ENCODE results near the gene LUC7L3. TPM values are rescaled to one million over a fixed set of nuclear protein-coding genes. Genes with fewer than 3 reads are reported as not detected.

Gene LUC7L3
- total RNA-seq, 4 donors from 2014 or later = 62.8 to 984 (median 159) TPM

DNA sequence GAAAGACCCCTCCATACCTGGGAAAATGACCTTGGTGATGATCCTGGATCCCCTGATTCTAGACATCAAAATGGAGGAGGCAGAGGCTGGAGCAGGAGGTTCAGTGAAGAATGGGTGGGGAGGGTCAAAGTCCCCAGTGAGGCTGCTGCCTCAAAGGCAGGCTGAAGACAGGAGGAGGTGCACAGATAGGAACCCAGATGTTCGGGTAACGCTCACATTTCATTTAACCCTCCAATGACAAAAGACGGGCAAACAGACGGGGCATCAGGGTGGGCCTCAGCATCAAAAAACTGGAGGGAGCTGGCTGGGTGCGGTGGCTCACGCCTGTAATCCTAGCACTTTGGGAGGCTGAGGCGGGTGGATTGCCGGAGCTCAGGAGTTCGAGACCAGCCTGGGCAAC lies 48.0 kb downstream of the LUC7L3 start, which contains the start of gene ANKRD40CL:
TSS of gene ANKRD40CL (minus strand) at position 73 of the 400 bp plus-strand sequence. CDS start 605 bp downstream, outside the sequence.
- intact Hi-C loops (cut with DNase I; ENCODE audit: low total_unique reads) (no loop called here), in situ Hi-C loops (cut with MboI; ENCODE audit: low pct_ligation_motif_present in 1 of 4, low pct_unique_long_range_greater_than_20kb in 1 of 4, low sequenced_read_pairs in 3 of 4) (no loop called here)
- 27 to 73% methylated on average over 2 to 9 of the region's 9 CpGs for WGBS, 2 donors (ENCODE audit: low coverage in 1 of 2)
- Histone ChIP-seq H3K27ac (peak within 1 kb of the TSS; percentile 84 to 93 (median 89)), H3K9me3 (no peaks in the 10 kb centered on the region), H3K36me3 (no peaks in the 10 kb centered on the region), H3K27me3 (no peaks in the 10 kb centered on the region), H3K4me3 (peak within 1 kb of the TSS in 3 of 4 donors; percentile 3 to 42 (median 24)), H3K4me1 (peaks cover 19 to 57% (median 36%) of the 10 kb centered on the region in 4 donors)
- TF ChIP-seq POLR2A (IDR thresholded peaks at IDR 0.05) = no peak
- peak in 2 of 3 donors; percentile 17 to 33 for TF ChIP-seq POLR2AphosphoS5 (IDR thresholded peaks at IDR 0.05)
- no peak for TF ChIP-seq EP300 (IDR thresholded peaks at IDR 0.05; ENCODE audit: low read depth)
- TF ChIP-seq, protein P1, sequence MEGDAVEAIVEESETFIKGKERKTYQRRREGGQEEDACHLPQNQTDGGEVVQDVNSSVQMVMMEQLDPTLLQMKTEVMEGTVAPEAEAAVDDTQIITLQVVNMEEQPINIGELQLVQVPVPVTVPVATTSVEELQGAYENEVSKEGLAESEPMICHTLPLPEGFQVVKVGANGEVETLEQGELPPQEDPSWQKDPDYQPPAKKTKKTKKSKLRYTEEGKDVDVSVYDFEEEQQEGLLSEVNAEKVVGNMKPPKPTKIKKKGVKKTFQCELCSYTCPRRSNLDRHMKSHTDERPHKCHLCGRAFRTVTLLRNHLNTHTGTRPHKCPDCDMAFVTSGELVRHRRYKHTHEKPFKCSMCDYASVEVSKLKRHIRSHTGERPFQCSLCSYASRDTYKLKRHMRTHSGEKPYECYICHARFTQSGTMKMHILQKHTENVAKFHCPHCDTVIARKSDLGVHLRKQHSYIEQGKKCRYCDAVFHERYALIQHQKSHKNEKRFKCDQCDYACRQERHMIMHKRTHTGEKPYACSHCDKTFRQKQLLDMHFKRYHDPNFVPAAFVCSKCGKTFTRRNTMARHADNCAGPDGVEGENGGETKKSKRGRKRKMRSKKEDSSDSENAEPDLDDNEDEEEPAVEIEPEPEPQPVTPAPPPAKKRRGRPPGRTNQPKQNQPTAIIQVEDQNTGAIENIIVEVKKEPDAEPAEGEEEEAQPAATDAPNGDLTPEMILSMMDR (IDR thresholded peaks at IDR 0.05) = no peak
- peak; percentile 63 for DNase-seq

DNA sequence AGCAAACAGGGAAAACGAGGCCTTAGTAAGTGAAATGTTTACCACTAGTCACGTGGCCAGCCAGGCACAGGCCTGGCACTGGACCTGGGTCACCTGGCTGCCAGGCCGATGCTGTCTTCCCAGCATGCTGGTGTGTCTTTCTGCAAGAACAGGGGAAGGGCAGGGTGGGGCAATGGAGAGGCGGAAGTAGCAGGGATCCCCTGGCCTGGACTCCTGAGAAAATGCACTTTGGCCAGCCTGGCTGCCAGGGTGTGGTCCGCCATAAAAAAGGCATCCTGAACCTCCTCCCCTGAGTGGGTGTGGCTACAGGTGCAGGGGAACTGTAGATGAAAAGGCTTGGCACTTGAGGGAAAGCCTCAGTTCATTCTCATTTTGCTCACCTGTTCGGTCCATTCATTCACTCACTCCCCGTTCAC lies 49.0 kb downstream of the LUC7L3 start:
- H3K4me3 ChIP-seq = no peak overlapping the region
- DNase-seq = peak; percentile 95
- H3K36me3 ChIP-seq = no peaks in the 10 kb centered on the region
- H3K4me1 ChIP-seq = peaks cover 19 to 50% (median 34%) of the 10 kb centered on the region in 4 donors
- H3K9me3 ChIP-seq = no peaks in the 10 kb centered on the region
- intact Hi-C loops (cut with DNase I; ENCODE audit: low total_unique reads) (no loop called here), in situ Hi-C loops (cut with MboI; ENCODE audit: low pct_ligation_motif_present in 1 of 4, low pct_unique_long_range_greater_than_20kb in 1 of 4, low sequenced_read_pairs in 3 of 4) (no loop called here)
- no peaks in the 10 kb centered on the region for H3K27me3 ChIP-seq
- WGBS, 2 donors (ENCODE audit: low coverage in 1 of 2) = 49 to 73% methylated on average over 3 to 7 of the region's 7 CpGs
- peak; percentile 67 for TF ChIP-seq POLR2A (IDR thresholded peaks at IDR 0.05)
- peak in 2 of 3 donors; percentile 77 to 79 for TF ChIP-seq POLR2AphosphoS5 (IDR thresholded peaks at IDR 0.05)
- TF ChIP-seq, protein P1 (IDR thresholded peaks at IDR 0.05) = no peak
- TF ChIP-seq EP300 (IDR thresholded peaks at IDR 0.05; ENCODE audit: low read depth) = peak; percentile 80
- H3K27ac ChIP-seq = peak overlapping the region; percentile 84 to 93 (median 89)

DNA sequence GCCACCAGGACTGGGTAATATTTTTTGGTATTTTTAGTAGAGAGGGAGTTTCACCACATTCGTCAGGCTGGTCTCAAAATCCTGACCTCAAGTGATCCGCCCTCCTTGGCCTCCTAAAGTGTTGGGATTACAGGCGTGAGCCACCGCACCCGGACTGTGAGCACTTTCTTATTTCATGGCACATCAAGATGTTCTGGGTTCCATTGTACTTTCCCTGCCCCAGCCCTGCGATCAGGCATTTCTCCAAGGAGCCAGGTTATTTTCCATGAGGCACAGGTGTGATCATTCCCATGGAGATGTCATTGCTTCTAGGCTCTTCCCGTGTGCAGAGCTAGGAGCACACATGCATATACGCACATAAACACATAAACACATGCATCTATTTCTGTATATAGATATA lies 50.5 kb downstream of the LUC7L3 start:
- peaks cover 11 to 35% (median 21%) of the 10 kb centered on the region in 4 donors for H3K4me1 ChIP-seq
- H3K36me3 ChIP-seq = no peaks in the 10 kb centered on the region
- H3K27me3 ChIP-seq = no peaks in the 10 kb centered on the region
- H3K27ac ChIP-seq = no peak overlapping the region
- in situ Hi-C loops (cut with MboI; ENCODE audit: low pct_ligation_motif_present in 1 of 4, low pct_unique_long_range_greater_than_20kb in 1 of 4, low sequenced_read_pairs in 3 of 4) = no loop called here
- TF ChIP-seq POLR2AphosphoS5 (IDR thresholded peaks at IDR 0.05) (no peak), POLR2A (IDR thresholded peaks at IDR 0.05) (no peak), EP300 (IDR thresholded peaks at IDR 0.05; ENCODE audit: low read depth) (no peak)
- TF ChIP-seq, protein P1 (IDR thresholded peaks at IDR 0.05) = no peak
- no peak for DNase-seq
- 82 to 86% methylated on average over 2 to 8 of the region's 8 CpGs for WGBS, 2 donors (ENCODE audit: low coverage in 1 of 2)
- intact Hi-C loops (cut with DNase I; ENCODE audit: low total_unique reads) = no loop called here
- H3K9me3 ChIP-seq = no peaks in the 10 kb centered on the region
- H3K4me3 ChIP-seq = no peak overlapping the region

DNA sequence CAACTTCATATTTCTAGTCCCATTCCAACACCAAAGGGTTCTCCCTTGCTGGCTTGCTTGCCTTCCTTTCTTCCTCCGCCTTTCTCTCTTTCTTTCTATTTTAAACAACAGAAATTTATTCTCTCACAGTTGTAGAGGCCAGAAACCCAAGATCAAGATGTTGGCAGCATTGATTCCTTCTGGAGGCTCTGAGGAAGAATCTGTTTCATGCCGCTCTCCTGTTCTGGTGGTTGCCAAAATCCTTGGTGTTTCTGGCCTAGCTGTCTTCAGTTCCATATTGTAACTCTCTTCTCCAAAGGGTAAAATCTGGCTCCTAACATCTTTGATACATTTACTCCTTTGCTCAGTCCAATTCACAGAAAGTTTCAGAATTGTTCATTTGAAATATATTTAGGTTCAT lies 50.9 kb downstream of the LUC7L3 start:
- no peaks in the 10 kb centered on the region for H3K36me3 ChIP-seq
- WGBS, 2 donors (ENCODE audit: low coverage in 1 of 2) = 98 to 100% methylated on average over 2 of the region's 2 CpGs
- no peak for DNase-seq
- no peak overlapping the region for H3K4me3 ChIP-seq
- no peaks in the 10 kb centered on the region for H3K27me3 ChIP-seq
- no peak overlapping the region for H3K27ac ChIP-seq
- H3K9me3 ChIP-seq = no peaks in the 10 kb centered on the region
- peaks cover 6 to 30% (median 17%) of the 10 kb centered on the region in 4 donors for H3K4me1 ChIP-seq
- intact Hi-C loops (cut with DNase I; ENCODE audit: low total_unique reads) (no loop called here), in situ Hi-C loops (cut with MboI; ENCODE audit: low pct_ligation_motif_present in 1 of 4, low pct_unique_long_range_greater_than_20kb in 1 of 4, low sequenced_read_pairs in 3 of 4) (no loop called here)
- TF ChIP-seq, protein P1 (IDR thresholded peaks at IDR 0.05) = no peak
- TF ChIP-seq EP300 (IDR thresholded peaks at IDR 0.05; ENCODE audit: low read depth) (no peak), POLR2AphosphoS5 (IDR thresholded peaks at IDR 0.05) (no peak), POLR2A (IDR thresholded peaks at IDR 0.05) (no peak)
